Measurements from ENCODE around the gene IL36B.
"Not testable (repeated sequence)": the region's sequence is repeated elsewhere in the genome, so short reads cannot be mapped to it uniquely, and the experiment has no call there.

The IL36B gene

GRCh38 chr2:113052396-113052917 lies at the start of gene IL36B:
IL36B (minus strand) TSS chr2:113052867.
- DNase-seq: no peak

DNA sequence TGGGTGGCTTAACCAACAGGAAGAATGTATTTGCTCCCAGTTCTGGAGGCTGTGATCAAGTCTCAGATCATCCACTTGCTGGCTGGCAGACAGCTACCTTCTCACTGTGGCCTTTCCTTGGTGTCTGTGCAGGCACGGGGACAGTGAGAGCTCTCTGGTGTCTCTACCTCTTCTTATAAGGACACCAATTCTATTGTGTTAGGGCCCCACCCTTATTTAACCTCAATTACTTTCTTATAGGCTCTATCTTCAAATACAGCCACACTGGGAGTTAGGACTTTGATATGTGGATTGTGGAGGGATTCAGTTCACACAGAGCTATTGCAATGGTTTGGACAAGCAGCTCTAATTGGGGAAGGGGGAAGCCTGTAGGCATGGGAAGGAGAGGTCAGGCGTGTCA lies 49.5 kb upstream of the IL36B start:
- no peak for DNase-seq

- no peak for DNase-seq
Observed at GRCh38 chr2:113098532-113098931, 45.9 kb upstream of the IL36B start.

DNA sequence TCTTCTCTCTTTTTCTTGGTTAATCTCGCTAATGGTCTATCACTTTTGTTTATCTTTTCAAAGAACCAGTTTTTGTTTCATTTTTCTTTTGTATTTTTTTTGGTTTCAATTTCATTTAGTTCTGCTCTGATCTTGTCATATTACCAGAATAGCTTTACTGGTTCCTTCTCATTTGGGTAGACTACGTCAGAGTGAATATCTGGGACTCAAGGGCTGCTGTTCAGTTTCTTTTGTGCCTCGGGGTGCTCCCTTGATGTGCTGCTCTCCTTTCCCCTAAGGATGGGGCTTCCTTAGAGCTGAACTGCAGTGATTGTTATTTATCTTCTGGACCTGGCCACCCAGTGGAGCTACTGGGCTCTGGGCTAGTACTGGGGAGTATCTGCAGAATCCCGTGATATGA lies 45.4 kb upstream of the IL36B start:
- DNase-seq: no peak

DNA sequence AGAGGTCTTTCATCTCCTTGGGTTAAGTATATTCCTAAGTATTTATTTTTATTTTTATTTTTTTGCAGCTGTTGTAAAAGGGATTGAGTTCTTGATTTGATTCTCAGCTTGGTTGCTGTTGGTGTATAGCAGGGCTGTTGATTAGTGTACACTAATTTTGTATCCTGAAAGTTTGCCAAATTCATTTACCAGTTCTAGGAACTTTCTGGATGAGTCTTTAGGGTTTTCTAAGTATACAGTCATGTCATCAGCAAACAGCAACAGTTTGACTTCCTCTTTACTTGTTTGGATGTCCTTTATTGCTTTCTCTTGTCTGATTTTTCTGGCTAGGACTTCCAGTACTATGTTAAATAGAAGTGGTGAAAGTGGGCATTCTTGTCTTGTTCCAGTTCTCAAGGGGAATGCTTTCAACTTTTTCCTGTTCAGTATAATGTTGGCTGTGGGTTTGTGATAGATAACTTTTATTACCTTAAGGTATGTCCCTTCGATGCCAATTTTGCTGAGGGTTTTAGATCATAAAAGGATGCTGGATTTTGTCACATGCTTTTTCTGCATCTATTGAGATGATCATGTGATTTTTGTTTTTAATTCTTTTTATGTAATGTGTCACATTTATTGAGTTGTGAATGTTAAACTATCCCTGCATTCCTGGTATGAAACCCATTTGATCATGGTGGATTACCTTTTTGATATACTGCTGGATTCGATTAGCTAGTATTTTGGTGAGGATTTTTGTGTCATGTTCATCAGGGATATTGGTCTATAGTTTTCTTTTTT lies 44.4 kb upstream of the IL36B start:
- not testable (repeated sequence) for DNase-seq

- not testable (repeated sequence) for DNase-seq
Observed at GRCh38 chr2:113096306-113096705, 43.6 kb upstream of the IL36B start.

GRCh38 chr2:113093613-113093977 lies 40.9 kb upstream of the IL36B start:
- DNase-seq: no peak

- no peak for DNase-seq
Observed at GRCh38 chr2:113092864-113093612, 40.4 kb upstream of the IL36B start.

- DNase-seq: no peak
Observed at GRCh38 chr2:113091231-113091896, 38.7 kb upstream of the IL36B start.

DNA sequence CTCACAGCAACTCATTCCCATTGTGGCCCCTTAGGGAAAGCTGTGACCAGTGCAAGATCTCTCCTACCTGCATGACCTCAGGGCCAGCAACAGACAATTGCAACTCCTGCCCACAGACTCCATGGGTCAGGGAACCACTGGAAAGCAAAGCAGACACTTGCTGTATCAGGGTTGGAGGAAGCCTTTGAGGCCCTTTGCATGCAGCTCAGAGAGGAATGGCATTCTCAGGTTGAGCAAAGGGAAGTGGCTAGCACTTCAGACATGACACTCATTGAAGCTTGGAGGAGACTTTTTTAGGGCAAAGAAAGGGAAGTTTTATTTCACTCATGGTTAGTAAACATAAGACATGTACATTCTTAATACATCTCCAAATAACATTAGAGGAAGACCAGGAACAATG lies 37.2 kb upstream of the IL36B start:
- DNase-seq: no peak

DNA sequence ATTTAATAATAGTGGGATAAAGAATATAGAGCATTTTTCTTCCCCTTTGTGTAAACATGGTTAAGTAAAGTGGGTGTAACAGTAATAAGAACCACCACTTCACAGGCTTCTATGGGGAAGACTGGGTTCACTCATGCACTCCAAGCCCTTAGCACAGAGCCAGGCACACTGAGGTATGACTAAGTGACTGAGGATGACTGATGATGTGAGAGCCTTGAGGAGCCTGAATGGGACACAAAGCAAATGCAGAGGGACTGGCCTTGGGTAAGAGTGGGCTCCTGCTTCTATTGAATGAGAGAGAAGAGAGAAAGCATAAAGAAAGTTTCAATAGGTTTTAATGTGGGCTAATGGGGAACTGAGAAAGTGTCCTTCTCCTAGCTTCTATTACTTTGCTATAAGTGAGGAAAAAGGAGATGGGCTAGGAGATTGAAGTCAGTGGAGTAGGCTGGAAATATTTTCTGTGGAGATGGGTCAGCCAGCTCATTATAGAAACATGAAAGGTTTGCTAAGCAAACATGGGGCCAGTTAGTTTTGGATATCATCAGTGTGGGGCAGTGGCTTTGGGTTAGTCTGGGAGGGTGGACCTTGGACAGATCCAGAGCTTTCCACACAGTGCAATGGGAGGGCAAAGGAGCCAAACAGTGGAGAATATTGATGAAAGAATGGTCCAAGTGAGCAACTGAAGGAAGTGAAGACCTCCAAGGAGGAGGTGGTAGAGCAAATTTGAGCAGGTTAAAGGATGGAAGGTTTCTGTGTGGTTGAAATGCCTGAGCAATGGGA lies 35.7 kb upstream of the IL36B start:
- DNase-seq: no peak

DNA sequence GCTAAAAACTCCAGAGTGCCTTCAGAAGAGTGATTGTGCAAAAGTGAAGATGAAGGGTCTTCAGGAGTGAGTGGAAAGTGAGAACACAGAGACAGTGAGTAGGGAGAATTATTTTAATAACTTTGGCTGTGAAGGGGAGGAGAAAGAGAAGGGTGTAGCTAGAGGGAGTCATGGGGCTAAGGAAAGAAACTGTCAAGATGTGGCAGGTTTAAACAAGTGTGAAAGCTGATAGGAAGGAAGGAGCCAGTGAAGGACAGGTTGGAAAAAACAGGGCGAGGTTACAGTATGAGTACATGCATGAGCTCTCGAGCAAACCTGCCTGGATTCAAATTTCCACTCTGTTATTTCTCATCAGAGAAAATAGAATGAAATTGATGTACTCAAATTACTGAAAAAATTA lies 32.9 kb upstream of the IL36B start:
- DNase-seq: no peak

DNA sequence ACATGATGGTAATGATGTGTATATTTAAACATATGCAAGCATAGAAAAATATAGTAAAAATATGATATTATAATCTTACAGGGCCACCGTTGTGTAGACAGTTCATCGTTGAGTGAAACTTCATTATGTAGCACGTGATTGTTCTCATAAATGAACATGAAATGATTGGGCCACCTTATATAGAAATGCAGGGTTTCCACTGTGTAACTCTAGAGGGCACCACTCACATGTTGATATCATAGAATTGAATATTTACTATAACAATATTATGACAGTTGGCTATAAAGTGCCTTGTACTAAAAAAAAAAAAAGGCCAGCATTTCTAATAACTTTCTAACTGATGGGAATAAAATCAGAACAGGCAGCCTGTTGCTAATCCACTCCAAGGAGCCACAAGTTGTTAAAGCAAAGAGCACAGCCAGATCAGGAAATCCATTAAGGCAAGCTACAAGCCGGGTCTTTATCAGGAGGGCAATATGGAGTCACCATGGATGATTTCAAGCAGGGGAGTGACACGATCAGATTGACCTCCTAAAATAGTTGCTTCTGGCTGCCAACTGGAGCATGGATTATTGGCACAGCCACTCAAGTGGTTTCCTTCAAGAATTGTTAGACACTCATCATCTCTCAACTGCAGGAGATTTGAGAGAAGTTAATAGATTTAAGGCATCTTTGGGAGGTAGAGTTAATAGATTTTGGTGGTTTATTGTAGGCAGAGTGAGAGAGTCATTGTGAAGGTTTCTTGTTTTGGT lies 31.8 kb upstream of the IL36B start:
- DNase-seq: no peak

GRCh38 chr2:113083296-113083695 lies 30.6 kb upstream of the IL36B start:
- DNase-seq: no peak

DNA sequence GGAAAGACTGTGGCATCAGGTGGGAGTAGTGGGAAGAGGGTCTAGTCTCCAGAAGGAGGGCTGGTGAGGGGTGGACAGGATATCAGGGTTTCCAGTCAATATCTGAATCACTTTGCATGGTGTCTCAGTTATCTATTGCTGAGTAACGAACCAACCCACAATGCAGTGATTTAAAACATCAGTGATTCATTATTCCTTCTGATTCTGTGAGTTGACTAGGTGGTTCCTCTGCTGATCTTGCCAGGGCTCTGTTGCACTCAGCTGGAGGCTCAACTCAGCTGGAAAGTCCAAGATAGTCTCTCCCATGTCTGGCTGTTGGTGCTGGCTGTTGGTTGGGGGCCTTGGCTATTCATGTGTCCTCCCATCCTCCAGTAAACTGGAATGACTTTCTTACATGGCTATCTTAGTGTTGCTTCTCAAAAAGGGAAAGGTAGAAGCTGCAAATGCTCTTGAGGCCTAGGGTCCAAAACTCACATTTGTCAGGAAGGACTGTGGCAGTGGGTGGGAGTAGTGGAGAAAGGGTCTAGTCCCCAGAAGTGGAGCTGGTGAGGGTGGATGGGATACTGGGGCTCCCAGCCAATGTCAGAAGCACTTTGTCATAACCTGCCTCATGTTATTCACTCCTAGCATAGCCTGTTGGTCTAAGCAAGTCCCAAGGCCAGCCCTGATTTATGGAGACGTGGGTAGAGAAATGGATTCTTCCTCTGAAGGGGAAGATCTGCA lies 29.0 kb upstream of the IL36B start:
- no peak for DNase-seq

GRCh38 chr2:113080134-113080533 lies 27.5 kb upstream of the IL36B start:
- DNase-seq: no peak

DNA sequence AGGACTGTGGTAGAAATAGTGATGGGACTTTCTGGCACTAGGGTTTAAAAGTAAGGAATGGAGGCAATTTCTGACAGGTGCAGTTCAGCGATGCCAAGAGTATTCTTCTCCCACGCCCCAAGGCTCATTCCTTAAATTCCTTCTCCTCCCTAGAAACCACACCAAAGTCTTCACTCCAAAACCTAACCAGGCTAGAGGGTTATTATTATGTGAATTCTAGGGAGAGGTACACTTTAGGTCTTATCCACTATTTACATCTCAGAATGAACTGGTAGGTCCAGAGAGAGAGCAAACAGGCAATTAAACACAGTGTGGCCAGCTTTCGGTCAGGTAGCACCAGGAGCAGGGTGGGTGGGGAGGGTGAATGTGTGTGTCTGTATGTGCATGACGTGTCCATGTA lies 26.5 kb upstream of the IL36B start:
- no peak for DNase-seq

DNA sequence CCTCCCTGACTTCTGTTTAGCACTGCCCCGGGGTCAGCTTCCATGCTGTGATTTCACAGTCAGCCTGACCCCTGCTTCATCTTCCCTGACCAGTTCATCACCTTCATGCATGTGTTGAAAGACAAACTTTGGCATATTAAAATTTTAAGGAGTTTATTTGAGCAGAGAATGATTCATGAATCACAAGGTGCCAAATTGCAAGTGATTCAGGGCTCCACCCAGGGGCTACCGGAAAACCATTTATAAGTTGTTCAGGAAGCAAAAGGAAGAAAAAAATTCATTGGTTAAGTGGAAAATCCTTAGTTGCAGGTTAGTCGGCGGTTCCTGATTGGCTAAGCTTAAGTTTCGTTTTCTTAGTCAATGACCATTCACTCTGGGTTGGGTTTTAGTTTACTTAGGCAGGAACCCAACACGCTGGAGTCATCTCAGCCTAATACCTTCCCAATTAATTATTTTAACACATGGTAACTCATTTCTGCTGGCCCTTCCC lies 25.7 kb upstream of the IL36B start:
- DNase-seq: no peak

GRCh38 chr2:113077921-113078320 lies 25.3 kb upstream of the IL36B start:
- no peak for DNase-seq

- DNase-seq: no peak
Observed at GRCh38 chr2:113076954-113077669, 24.4 kb upstream of the IL36B start.

GRCh38 chr2:113075600-113075999 lies 22.9 kb upstream of the IL36B start:
- no peak for DNase-seq

All from NCI-H2081 treated with DMSO at 0.1 percent for 48 hours (cell line).